Activated naive CD4-positive, alpha-beta T cell treated with anti-CD3 and anti-CD28 coated beads for 36 hours (primary cell): ENCODE results near the gene SERPINC1. TPM values are rescaled to one million over a fixed set of nuclear protein-coding genes. Genes with fewer than 3 reads are reported as not detected.
"Not testable (repeated sequence)": the region's sequence is repeated elsewhere in the genome, so short reads cannot be mapped to it uniquely, and the experiment has no call there.

Source experiments
- CTCF ChIA-PET: fragments of 350-600 bp; sonication (Branson Sonifier 250); formaldehyde crosslinking; loops from one replicate; lab custom pipeline; 2021; ENCODE audit warnings: antibody characterized with exemption; lab: Charles Lee
- DNase-seq: peaks from one replicate; pipeline ENCODE4 v3.0.0-alpha.2; 2020
- H3K27ac Mint-ChIP-seq: one replicate; pipeline ENCODE4 v1.8.0; 2021; ENCODE audit warnings: mild to moderate bottlenecking, mixed read lengths
- H3K27me3 Mint-ChIP-seq: one replicate; pipeline ENCODE4 v1.8.0; 2021; ENCODE audit warnings: low read depth, mixed read lengths
- H3K36me3 Mint-ChIP-seq: one replicate; pipeline ENCODE4 v1.8.0; 2021; ENCODE audit warnings: low read depth, mixed read lengths
- H3K4me1 Mint-ChIP-seq: one replicate; pipeline ENCODE4 v1.8.0; 2021; ENCODE audit warnings: low read depth, mixed read lengths
- H3K4me3 Mint-ChIP-seq: one replicate; pipeline ENCODE4 v1.8.0; 2021; ENCODE audit warnings: mild to moderate bottlenecking, moderate library complexity, mixed read lengths
- H3K9me3 Mint-ChIP-seq: one replicate; pipeline ENCODE4 v1.8.0; 2021; ENCODE audit warnings: mixed read lengths
- intact Hi-C: fragments of 100-400 bp; cut with micrococcal nuclease; formaldehyde crosslinking; loops from one replicate; pipeline ENCODE4 v1.15.1; 2023
- total RNA-seq, 2 experiments: library from RNA; stranded (reverse); gene quantifications; one replicate each; pipeline ENCODE4 v1.2.3, GENCODE V29; 2021

Gene SERPINC1
- not detected for total RNA-seq

DNA sequence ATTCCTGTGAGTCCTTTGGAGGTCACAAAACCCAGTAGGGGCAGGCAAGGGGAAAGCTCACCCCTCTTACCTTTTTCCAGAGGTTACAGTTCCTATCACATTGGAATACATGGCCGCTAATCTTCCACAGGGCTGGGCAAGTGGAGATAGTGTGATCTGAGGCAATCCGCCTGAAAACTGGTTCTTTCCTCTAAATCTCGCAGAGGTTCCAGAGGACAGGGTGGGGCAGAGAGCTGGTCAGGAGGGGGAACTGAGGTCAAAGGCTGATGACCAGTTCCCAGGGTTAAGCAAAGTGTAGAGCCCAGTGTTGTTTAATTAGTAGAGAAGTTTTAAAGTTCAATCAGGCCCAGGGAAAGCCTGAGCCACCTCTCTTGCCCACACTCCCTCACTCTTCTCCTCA is at the start of gene SERPINC1:
SERPINC1 (minus strand) TSS at position 179 of the 400 bp plus-strand sequence; CDS start at position 111, 68 bp downstream.
- Mint-ChIP-seq H3K4me1 (no peaks in the 10 kb centered on the region), H3K27me3 (no peaks in the 10 kb centered on the region), H3K27ac (no peak within 1 kb of the TSS), H3K36me3 (no peaks in the 10 kb centered on the region), H3K4me3 (no peak within 1 kb of the TSS), H3K9me3 (no peaks in the 10 kb centered on the region)
- DNase-seq = no peak
- CTCF ChIA-PET = no interaction called here
- intact Hi-C loops = no loop called here

DNA sequence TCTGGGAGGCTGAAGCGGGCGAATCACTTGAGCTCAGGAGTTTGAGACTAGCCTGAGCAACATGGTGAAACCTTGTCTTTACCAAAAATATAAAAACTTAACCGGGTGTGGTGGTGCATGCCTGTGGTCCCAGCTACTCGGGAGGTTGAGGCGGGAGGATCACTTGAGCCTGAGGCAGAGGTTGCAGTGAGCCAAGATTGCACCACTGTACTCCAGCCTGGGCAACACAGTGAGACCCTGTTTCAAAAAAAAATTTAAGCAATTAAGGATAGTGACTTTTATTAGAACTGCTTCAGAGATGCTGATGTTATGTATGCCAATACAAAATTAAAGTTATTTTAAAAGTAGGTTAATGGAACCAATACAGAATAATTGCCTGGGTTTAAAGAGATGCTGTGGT is 48.8 kb upstream of the SERPINC1 start:
- H3K36me3 Mint-ChIP-seq = peaks cover 19% of the 10 kb centered on the region
- intact Hi-C loops, H3K27ac Mint-ChIP-seq, H3K4me3 Mint-ChIP-seq, H3K27me3 Mint-ChIP-seq, H3K9me3 Mint-ChIP-seq, DNase-seq, H3K4me1 Mint-ChIP-seq: not testable (repeated sequence)
- CTCF ChIA-PET = interaction anchor here (1.1 kb wide), 1 partner anchor 21 kb away, joined by 3 read pairs; no protein-coding TSS in a partner anchor

DNA sequence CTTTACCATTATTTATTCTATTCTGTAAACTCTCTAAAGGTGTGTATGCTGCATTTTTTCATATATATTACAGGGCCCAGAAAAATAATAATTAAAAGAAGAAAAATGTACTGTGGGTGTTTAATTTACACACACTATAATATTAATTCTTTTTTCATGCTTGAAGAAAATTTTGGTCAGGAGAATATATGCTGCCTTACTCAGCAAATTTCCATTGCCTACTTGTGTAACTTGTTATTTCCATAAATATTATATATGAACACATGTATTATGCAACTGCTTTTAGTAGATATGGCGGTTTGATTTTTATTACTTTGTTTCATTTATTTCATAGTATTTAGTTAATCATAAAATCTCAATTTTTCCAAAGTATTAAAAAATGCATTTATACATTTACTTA is 46.4 kb upstream of the SERPINC1 start:
- intact Hi-C loops = no loop called here

DNA sequence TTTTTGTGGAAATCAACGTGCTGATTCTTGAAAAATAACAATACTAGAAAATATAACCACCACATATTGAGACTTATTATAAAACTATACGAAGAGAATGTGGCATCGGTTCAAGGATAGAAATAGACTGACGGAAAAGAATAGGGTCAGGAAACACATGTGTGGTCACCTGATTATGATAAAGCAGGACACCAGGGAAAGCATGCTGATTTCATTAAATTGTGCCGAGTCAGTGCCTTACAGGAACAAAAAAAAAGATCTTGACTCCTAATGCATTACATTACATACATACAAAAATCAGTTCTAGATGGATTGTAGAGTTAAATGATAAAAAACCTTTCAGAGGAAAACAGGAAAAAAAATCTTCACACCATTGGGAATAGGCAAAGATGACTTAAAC is 43.5 kb upstream of the SERPINC1 start:
- no peaks in the 10 kb centered on the region for H3K9me3 Mint-ChIP-seq
- DNase-seq = no peak
- H3K4me1 Mint-ChIP-seq = no peaks in the 10 kb centered on the region
- no peaks in the 10 kb centered on the region for H3K27me3 Mint-ChIP-seq
- intact Hi-C loops = no loop called here
- CTCF ChIA-PET = no interaction called here
- no peak overlapping the region for H3K4me3 Mint-ChIP-seq
- peaks cover 20% of the 10 kb centered on the region for H3K36me3 Mint-ChIP-seq
- H3K27ac Mint-ChIP-seq = no peak overlapping the region

More for the DNA sequence above, 46.4 kb upstream of the SERPINC1 start:
- no peaks in the 10 kb centered on the region for H3K27me3 Mint-ChIP-seq
- H3K27ac Mint-ChIP-seq = no peak overlapping the region
- no peak overlapping the region for H3K4me3 Mint-ChIP-seq
- DNase-seq = no peak
- H3K9me3 Mint-ChIP-seq = no peaks in the 10 kb centered on the region
- CTCF ChIA-PET = no interaction called here
- H3K36me3 Mint-ChIP-seq = peaks cover 22% of the 10 kb centered on the region
- no peaks in the 10 kb centered on the region for H3K4me1 Mint-ChIP-seq

DNA sequence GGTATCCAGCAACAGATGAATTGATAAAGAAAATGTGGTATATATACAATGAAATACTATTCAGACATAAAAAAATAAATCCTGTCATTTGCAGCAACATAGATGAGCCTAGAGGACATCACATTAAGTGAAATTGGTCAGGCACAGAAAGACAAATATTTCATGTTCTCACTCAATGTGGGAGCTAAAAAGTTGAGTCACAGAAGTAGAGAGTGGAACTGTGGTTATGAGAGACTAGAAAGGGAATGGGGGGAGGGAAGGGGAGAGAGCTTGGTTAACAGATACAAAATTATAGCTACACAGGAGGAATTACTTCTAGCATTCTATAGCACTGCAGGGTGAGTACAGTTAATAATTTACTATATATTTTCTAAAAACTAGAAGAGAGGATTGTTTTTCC is 37.1 kb upstream of the SERPINC1 start:
- no peaks in the 10 kb centered on the region for H3K9me3 Mint-ChIP-seq
- intact Hi-C loops = loop anchor here (10.0 kb wide), 1 partner anchor 261 kb away; no protein-coding TSS in a partner anchor
- no peak overlapping the region for H3K4me3 Mint-ChIP-seq
- H3K36me3 Mint-ChIP-seq = peaks cover 17% of the 10 kb centered on the region
- H3K27me3 Mint-ChIP-seq = no peaks in the 10 kb centered on the region
- DNase-seq = no peak
- CTCF ChIA-PET = no interaction called here
- H3K27ac Mint-ChIP-seq = no peak overlapping the region
- peaks cover 17% of the 10 kb centered on the region for H3K4me1 Mint-ChIP-seq

DNA sequence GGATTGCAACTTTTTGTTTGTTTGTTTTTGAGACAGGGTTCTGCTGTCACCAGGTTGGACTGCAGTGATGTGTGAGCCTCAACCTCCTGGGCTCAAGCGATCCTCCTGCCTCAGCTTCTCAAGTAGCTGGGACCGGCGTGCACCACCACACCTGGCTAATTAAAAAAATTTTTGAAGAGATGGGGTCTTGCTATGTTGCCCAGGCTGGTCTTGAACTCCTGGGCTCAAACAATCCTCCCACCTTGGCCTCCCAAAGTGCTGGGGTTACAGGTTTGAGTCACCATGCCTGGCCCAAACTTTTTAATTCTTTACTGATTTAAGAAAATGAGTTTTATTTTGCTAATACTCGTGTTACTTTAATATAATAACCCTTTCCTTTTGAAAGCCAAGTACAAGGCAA is 31.5 kb upstream of the SERPINC1 start:
- H3K9me3 Mint-ChIP-seq = no peaks in the 10 kb centered on the region
- CTCF ChIA-PET = no interaction called here
- H3K4me3 Mint-ChIP-seq = no peak overlapping the region
- H3K36me3 Mint-ChIP-seq = peaks cover 23% of the 10 kb centered on the region
- no peak for DNase-seq
- intact Hi-C loops = no loop called here
- H3K27ac Mint-ChIP-seq = no peak overlapping the region
- no peaks in the 10 kb centered on the region for H3K27me3 Mint-ChIP-seq
- H3K4me1 Mint-ChIP-seq = peaks cover 12% of the 10 kb centered on the region

DNA sequence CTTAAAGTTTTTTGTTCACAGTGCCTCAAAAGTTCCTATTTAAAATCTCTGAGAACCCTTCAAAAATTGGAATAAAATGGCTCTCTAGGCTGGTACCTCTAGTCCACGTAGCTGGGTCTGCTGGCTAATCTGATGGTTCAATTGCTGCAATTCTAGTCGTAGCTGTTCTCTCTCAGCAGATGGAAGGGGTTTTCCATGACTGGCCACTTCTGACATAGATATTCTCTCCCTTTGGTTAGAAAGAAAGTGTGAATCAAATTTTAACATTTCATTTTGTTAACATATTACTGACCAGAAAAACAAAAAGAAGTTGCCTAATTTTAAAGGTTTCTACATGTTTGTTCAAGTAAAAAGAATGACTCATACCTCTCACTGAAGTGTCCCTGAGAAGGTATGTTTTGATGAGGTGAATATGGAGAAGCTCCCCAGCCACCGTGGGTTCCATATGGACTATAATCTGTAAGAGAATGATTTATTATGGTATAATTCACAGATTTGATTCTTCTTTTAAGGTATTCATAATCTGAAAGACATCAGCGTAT is 29.3 kb upstream of the SERPINC1 start:
- H3K9me3 Mint-ChIP-seq = no peaks in the 10 kb centered on the region
- H3K36me3 Mint-ChIP-seq = peaks cover 31% of the 10 kb centered on the region
- DNase-seq = no peak
- H3K27ac Mint-ChIP-seq = no peak overlapping the region
- H3K27me3 Mint-ChIP-seq = no peaks in the 10 kb centered on the region
- no peak overlapping the region for H3K4me3 Mint-ChIP-seq
- H3K4me1 Mint-ChIP-seq = no peaks in the 10 kb centered on the region
- CTCF ChIA-PET = no interaction called here
- intact Hi-C loops = no loop called here

DNA sequence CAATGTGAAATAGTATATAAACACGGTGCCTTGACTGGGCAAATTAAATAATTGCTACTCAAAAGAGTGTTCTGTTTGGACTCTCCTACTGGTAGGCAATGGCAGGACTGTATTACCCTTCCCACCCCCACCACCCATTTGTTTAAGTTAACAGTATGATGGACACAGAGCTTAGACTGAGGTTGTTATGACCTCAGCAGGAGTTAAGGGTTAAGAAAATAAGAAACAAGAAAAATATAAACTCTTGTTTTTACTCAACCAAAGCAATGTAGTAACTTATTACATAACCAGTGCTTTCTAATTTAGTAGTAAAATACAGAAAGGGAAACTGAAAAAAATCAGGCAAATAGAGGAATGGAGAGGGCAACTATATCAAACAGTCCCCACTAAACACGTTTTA is 19.9 kb upstream of the SERPINC1 start:
- Mint-ChIP-seq H3K27me3 (no peaks in the 10 kb centered on the region), H3K36me3 (peaks cover 15% of the 10 kb centered on the region), H3K27ac (no peak overlapping the region), H3K4me3 (no peak overlapping the region), H3K4me1 (peaks cover 6% of the 10 kb centered on the region), H3K9me3 (no peaks in the 10 kb centered on the region)
- CTCF ChIA-PET = interaction anchor here (0.5 kb wide), 1 partner anchor 139 kb away, joined by 3 read pairs; no protein-coding TSS in a partner anchor
- intact Hi-C loops = no loop called here
- DNase-seq = no peak

DNA sequence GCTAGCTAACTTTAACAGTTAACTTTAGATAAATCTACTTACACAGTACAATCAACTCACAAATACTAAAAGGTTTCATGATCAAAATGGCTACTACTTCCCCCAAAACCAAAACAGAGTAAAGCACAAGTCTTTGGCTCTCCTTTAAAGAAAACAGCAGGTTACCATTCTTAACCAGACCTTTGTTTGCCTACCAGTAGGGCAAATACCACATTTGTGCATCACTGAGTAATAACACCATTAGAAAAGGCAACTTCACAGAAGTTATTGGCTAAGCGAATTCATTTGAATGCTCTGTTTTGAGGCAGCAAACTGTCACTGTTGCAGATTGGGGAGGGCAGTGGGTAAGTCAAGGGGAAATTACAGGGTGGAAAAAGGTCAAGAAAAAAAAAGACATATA is 17.3 kb upstream of the SERPINC1 start:
- Mint-ChIP-seq H3K4me1 (peaks cover 6% of the 10 kb centered on the region), H3K9me3 (no peaks in the 10 kb centered on the region), H3K27me3 (no peaks in the 10 kb centered on the region), H3K36me3 (peaks cover 8% of the 10 kb centered on the region), H3K4me3 (no peak overlapping the region), H3K27ac (no peak overlapping the region)
- intact Hi-C loops = no loop called here
- DNase-seq = no peak
- CTCF ChIA-PET = no interaction called here

DNA sequence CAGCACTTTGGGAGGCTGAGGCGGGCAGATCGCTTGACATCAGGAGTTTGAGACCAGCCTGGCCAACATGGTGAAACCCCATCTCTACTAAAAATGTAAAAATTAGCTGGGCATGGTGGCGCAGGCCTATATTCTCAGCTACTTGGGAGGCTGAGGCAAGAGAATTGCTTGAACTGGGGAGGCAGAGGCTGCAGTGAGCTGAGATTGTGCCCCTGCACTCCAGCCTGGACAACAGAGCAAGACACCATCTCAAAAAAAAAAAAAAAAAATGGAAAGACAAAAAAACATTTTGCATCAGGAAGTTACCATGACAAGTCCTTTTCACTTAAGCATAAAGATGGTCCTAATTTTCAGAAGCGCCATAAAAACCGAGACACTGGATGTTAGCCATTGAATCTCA is 13.4 kb upstream of the SERPINC1 start:
- H3K27me3 Mint-ChIP-seq, H3K4me3 Mint-ChIP-seq, CTCF ChIA-PET, DNase-seq, intact Hi-C loops, H3K27ac Mint-ChIP-seq, H3K4me1 Mint-ChIP-seq, H3K9me3 Mint-ChIP-seq, H3K36me3 Mint-ChIP-seq: not testable (repeated sequence)

DNA sequence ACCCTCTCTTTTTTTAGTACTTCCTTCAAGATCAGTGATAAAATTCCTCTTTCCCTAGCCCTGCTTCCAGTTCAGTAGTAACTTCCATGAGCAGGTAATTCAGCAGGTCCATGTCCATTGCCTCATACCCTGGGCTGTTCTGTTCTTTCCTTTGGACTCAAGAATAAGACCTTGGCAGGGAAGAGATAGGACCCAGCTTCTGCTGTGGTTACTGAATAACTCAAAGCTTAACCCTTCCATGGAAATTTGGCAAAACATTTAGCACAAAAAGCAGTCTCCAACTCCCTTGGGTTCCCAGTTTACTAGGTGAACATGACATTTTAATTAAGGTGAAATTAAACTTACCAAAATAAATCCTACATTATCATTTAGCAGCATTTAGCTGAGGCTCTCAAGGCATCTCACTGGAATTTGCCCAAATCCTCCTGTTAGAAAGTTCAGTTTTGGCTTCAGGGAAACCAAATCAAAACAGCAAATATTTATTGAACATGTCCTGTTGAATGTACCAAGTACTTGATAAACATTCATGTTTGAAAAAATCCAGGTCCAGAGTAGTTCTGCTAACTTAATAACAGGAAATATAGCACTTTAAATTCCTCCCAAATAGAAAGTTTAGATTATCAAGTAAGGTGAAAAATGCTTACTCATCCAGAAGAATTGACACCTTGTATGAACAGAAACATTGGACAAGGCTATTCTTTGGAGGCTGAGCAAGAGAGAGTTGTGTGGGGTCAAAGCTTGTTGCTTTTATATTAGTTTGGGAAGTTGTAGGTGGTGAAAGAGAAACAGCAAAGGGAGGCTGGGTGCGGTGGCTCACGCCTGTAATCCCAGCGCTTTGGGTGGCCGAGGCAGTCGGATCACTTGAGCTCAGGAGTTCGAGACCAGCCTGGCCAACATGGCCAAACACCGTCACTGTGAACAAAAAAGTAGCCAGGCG is 8.4 kb upstream of the SERPINC1 start:
- Mint-ChIP-seq H3K27me3 (no peaks in the 10 kb centered on the region), H3K4me1 (no peaks in the 10 kb centered on the region), H3K27ac (no peak overlapping the region), H3K36me3 (no peaks in the 10 kb centered on the region), H3K4me3 (no peak overlapping the region), H3K9me3 (no peaks in the 10 kb centered on the region)
- CTCF ChIA-PET = interaction anchor here (0.6 kb wide), 1 partner anchor 52 kb away, joined by 3 read pairs; no protein-coding TSS in a partner anchor
- intact Hi-C loops = loop anchor here (10.0 kb wide), 1 partner anchor 1181 kb away; no protein-coding TSS in a partner anchor
- DNase-seq = no peak

DNA sequence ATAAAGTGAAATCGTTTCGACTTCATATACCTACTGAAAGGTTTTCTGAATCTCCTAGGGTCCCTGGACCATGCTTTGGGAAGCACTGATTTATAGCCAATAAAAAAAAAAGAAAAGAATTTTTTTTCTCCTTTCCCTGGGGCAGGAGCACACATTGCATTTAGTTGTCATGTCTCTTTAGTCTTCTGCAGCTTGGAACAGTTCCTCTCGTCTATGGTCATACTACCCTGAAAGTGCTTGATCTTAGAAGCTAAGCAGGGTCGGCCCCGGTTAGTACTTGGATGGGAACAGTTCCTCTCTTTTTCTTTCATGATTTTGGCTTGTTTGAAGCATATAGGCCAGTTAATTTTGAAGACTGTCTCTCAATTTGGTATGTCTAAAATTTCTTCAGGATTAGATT is 3.7 kb upstream of the SERPINC1 start:
- H3K36me3 Mint-ChIP-seq = no peaks in the 10 kb centered on the region
- no peak for DNase-seq
- intact Hi-C loops = loop anchor here (10.0 kb wide), 1 partner anchor 1176 kb away; no protein-coding TSS in a partner anchor
- H3K4me1 Mint-ChIP-seq = no peaks in the 10 kb centered on the region
- CTCF ChIA-PET = no interaction called here
- no peaks in the 10 kb centered on the region for H3K27me3 Mint-ChIP-seq
- H3K4me3 Mint-ChIP-seq = no peak overlapping the region
- no peaks in the 10 kb centered on the region for H3K9me3 Mint-ChIP-seq
- H3K27ac Mint-ChIP-seq = no peak overlapping the region
